ENCODE results near the gene SLC9A2. TPM values are rescaled to one million over a fixed set of nuclear protein-coding genes. Genes with fewer than 3 reads are reported as not detected.
A peak's percentile ranks its signal among the peaks of the same experiment; 100 is the strongest.

Gene SLC9A2
- total and polyA plus RNA-seq, 2 of the 13 experiments (the other 11 are each of a cell fraction or from before 2014, with no cell fraction given) = 0.02 TPM; not detected in 1

- TF ChIP-seq HNF1A (IDR thresholded peaks at IDR 0.05; ENCODE audit: low read depth) = no peak
- TF ChIP-seq HNF1A (CRISPR knock-in tag; IDR thresholded peaks at IDR 0.05; ENCODE audit: borderline replicate concordance) = 0 out of 2 replicates have a peak, but pooled peaks have one; percentile 13
- no peak for TF ChIP-seq SMARCC2 (IDR thresholded peaks at IDR 0.05)
- no peak; the same call in 1 of the 2 replicates for TF ChIP-seq ZNF501 (CRISPR knock-in tag; IDR thresholded peaks at IDR 0.05)
- TF ChIP-seq GPN1 (CRISPR knock-in tag; IDR thresholded peaks at IDR 0.05; ENCODE audit: borderline replicate concordance) = no peak
- peak; percentile 47; the same call in 1 of the 2 replicates for TF ChIP-seq IRF2 (CRISPR knock-in tag; IDR thresholded peaks at IDR 0.05)
- no peak for TF ChIP-seq SSRP1 (CRISPR knock-in tag; IDR thresholded peaks at IDR 0.05)
- TF ChIP-seq NR1H2 (CRISPR knock-in tag; IDR thresholded peaks at IDR 0.05; ENCODE audit: borderline replicate concordance, low read depth) = no peak
- TF ChIP-seq ZNF230 (CRISPR knock-in tag; IDR thresholded peaks at IDR 0.05) = 0 out of 2 replicates have a peak, but pooled peaks have one; percentile 60
- no peak for TF ChIP-seq HNF1B (CRISPR knock-in tag; IDR thresholded peaks at IDR 0.05)
- no peak for TF ChIP-seq RFX3 (CRISPR knock-in tag; IDR thresholded peaks at IDR 0.05)
- TF ChIP-seq NKX3-1 (CRISPR knock-in tag; IDR thresholded peaks at IDR 0.05) = no peak
- no peak for TF ChIP-seq POLR2AphosphoS5 (IDR thresholded peaks at IDR 0.05; ENCODE audit: low read depth, low read length)
- no peak for TF ChIP-seq ZNF598 (CRISPR knock-in tag; IDR thresholded peaks at IDR 0.05; ENCODE audit: borderline replicate concordance)
- TF ChIP-seq, protein P1, sequence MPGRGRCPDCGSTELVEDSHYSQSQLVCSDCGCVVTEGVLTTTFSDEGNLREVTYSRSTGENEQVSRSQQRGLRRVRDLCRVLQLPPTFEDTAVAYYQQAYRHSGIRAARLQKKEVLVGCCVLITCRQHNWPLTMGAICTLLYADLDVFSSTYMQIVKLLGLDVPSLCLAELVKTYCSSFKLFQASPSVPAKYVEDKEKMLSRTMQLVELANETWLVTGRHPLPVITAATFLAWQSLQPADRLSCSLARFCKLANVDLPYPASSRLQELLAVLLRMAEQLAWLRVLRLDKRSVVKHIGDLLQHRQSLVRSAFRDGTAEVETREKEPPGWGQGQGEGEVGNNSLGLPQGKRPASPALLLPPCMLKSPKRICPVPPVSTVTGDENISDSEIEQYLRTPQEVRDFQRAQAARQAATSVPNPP (CRISPR knock-in tag; IDR thresholded peaks at IDR 0.05) = 0 out of 2 replicates have a peak, but pooled peaks have one; percentile 20
- TF ChIP-seq AGO2 (optimal IDR thresholded peaks at IDR 0.05; ENCODE audit: low read depth, low read length) = no peak
- no peak for TF ChIP-seq ZNF496 (CRISPR knock-in tag; IDR thresholded peaks at IDR 0.05; ENCODE audit: insufficient replicate concordance)
- TF ChIP-seq GATAD2A (CRISPR knock-in tag; IDR thresholded peaks at IDR 0.05) = peak; percentile 58
- no peak for TF ChIP-seq RNF219 (CRISPR knock-in tag; IDR thresholded peaks at IDR 0.05)
- TF ChIP-seq STAG1 (CRISPR knock-in tag; IDR thresholded peaks at IDR 0.05) = no peak
- no peak for TF ChIP-seq HMGA1 (CRISPR knock-in tag; conservative IDR thresholded peaks at IDR 0.05)
- TF ChIP-seq ZNF713 (CRISPR knock-in tag; IDR thresholded peaks at IDR 0.05) = no peak
- TF ChIP-seq ATRX (CRISPR knock-in tag; IDR thresholded peaks at IDR 0.05; ENCODE audit: borderline replicate concordance) = no peak
Measured at GRCh38 chr2:102735416-102736109, 116.2 kb downstream of the SLC9A2 start (continued).

Measured in HepG2 (cell line).